A549 (cell line): Measurements from ENCODE around the gene DXO. TPM values are rescaled to one million over a fixed set of nuclear protein-coding genes. Genes with fewer than 3 reads are reported as not detected.

Experiments used
- ATAC-seq, 2 experiments: fragments of 200-7000 bp in 1 of 2; fragments of >200 bp in 1 of 2; cut with Nextera tagmentation in 1 of 2; cut with Tn5 transposase in 1 of 2; 3 replicates each; pipeline versions ENCODE4 v1.8.0 to v1.9.1; 2018 to 2020; ENCODE audit warnings: mild to moderate bottlenecking in 1 of 2, moderate library complexity in 1 of 2
- CTCF ChIA-PET: fragments of 300-600 bp; sonication (Branson Sonifier 250); formaldehyde crosslinking; extraction: SDS; loops from one replicate; lab custom pipeline; 2021; ENCODE audit warnings: antibody characterized with exemption, inconsistent platforms; lab: Yijun Ruan, JAX
- POLR2A ChIA-PET: fragments of 350-600 bp; formaldehyde crosslinking; extraction: SDS; loops from one replicate; lab custom pipeline; 2021; ENCODE audit warnings: antibody characterized with exemption, inconsistent platforms; lab: Yijun Ruan, JAX
- DNase-seq, 2 experiments: peaks; one replicate each; pipeline versions ENCODE4 v3.0.0 to v3.0.0-alpha.2; 2011 to 2016; ENCODE audit warnings: low read depth in 1 of 2, low spot score in 1 of 2
- FAIRE-seq: peaks from 2 replicates; lab custom pipeline; 2011; peaks lifted over from hg19 to GRCh38; lab: Jason Lieb, UNC
- H3K27ac ChIP-seq, 2 experiments: fragments of >200 bp; sonication (Bioruptor Twin); formaldehyde crosslinking; 3 replicates each; pipeline ENCODE4 v1.5.1; 2016 to 2017
- H3K4me1 ChIP-seq: fragments of >200 bp; sonication (Bioruptor Twin); formaldehyde crosslinking; 3 replicates; pipeline ENCODE4 v1.6.1; 2016
- H3K4me2 ChIP-seq: fragments of >200 bp; sonication (Bioruptor Twin); formaldehyde crosslinking; 3 replicates; pipeline ENCODE4 v1.6.1; 2016
- H3K4me3 ChIP-seq: fragments of >200 bp; sonication (Bioruptor Twin); formaldehyde crosslinking; 3 replicates; pipeline ENCODE4 v1.5.1; 2016
- H3K9me3 ChIP-seq: fragments of >200 bp; sonication (Bioruptor Twin); formaldehyde crosslinking; 3 replicates; pipeline ENCODE4 v1.6.1; 2016
- CBX2 ChIP-seq: fragments of 200-600 bp; sonication (generic); IDR thresholded peaks from 2 replicates; pipeline ENCODE4 v1.6.1; 2016; ENCODE audit warnings: low read depth, mild to moderate bottlenecking, borderline replicate concordance
- CBX8 ChIP-seq: fragments of 200-600 bp; sonication (generic); IDR thresholded peaks from 2 replicates; pipeline ENCODE4 v1.6.1; 2016
- CHD2 ChIP-seq: fragments of 150-350 bp; IDR thresholded peaks from 2 replicates; pipeline ENCODE4 v1.6.1; 2014; ENCODE audit warnings: low read length; ENCODE audit not compliant: partially characterized antibody
- CTCF ChIP-seq: fragments of >200 bp; sonication (Bioruptor Twin); formaldehyde crosslinking; IDR thresholded peaks from 3 replicates; pipeline ENCODE4 v1.5.1; 2016
- E2F6 ChIP-seq: IDR thresholded peaks from 2 replicates; pipeline ENCODE4 v1.6.1; 2012; ENCODE audit warnings: low read depth, borderline replicate concordance
- EHMT2 ChIP-seq: fragments of 200-600 bp; sonication (generic); IDR thresholded peaks from 2 replicates; pipeline ENCODE4 v1.6.1; 2016; ENCODE audit warnings: antibody characterized with exemption, low read depth, mild to moderate bottlenecking, moderate library complexity
- ESRRA ChIP-seq: fragments of 150-350 bp; IDR thresholded peaks from 2 replicates; pipeline ENCODE4 v1.6.1; 2014; ENCODE audit warnings: mild to moderate bottlenecking, low read length, borderline replicate concordance
- FOSB ChIP-seq: fragments of 250-450 bp; sonication (Bioruptor Pico); IDR thresholded peaks from 2 replicates; pipeline ENCODE4 v1.5.0; 2020; ENCODE audit warnings: mild to moderate bottlenecking, moderate library complexity
- FOXS1 ChIP-seq: fragments of 250-450 bp; sonication (Bioruptor Pico); IDR thresholded peaks from 2 replicates; pipeline ENCODE4 v1.5.0; 2020; ENCODE audit warnings: mild to moderate bottlenecking, moderate library complexity
- GATA3 ChIP-seq: IDR thresholded peaks from 2 replicates; pipeline ENCODE4 v1.6.1; 2012; ENCODE audit warnings: borderline replicate concordance
- HDAC2 ChIP-seq: fragments of 200-600 bp; sonication (generic); IDR thresholded peaks from 2 replicates; pipeline ENCODE4 v1.6.1; 2016
- HES2 ChIP-seq: fragments of >200 bp; sonication (Bioruptor Twin); formaldehyde crosslinking; IDR thresholded peaks from 2 replicates; pipeline ENCODE4 v1.6.1; 2016
- HEYL ChIP-seq: fragments of 250-450 bp; sonication (Bioruptor Pico); IDR thresholded peaks from 2 replicates; pipeline ENCODE4 v1.8.0; 2021; ENCODE audit warnings: mild to moderate bottlenecking, moderate library complexity
- HOXA7 ChIP-seq: fragments of 250-450 bp; sonication (Bioruptor Pico); IDR thresholded peaks from 2 replicates; pipeline ENCODE4 v1.5.0; 2020; ENCODE audit warnings: mild to moderate bottlenecking, moderate library complexity
- JUN ChIP-seq, 2 experiments: fragments of >200 bp; sonication (Bioruptor Twin); formaldehyde crosslinking; IDR thresholded peaks; 2 replicates in 1 of 2; 3 replicates in 1 of 2; pipeline ENCODE4 v1.6.1; 2016 to 2017
- JUNB ChIP-seq: fragments of >200 bp; sonication (Bioruptor Twin); formaldehyde crosslinking; IDR thresholded peaks from 2 replicates; pipeline ENCODE4 v1.6.1; 2016
- KDM1A ChIP-seq: fragments of 200-600 bp; sonication (generic); IDR thresholded peaks from 2 replicates; pipeline ENCODE4 v1.6.1; 2016; ENCODE audit warnings: low read depth, mild to moderate bottlenecking
- NFE2L2 ChIP-seq: fragments of 150-350 bp; conservative IDR thresholded peaks from 2 replicates; pipeline ENCODE4 v1.6.1; 2014; ENCODE audit warnings: low read length
- NPAS2 ChIP-seq: fragments of 250-450 bp; sonication (Bioruptor Pico); IDR thresholded peaks from 2 replicates; pipeline ENCODE4 v1.8.0; 2022; ENCODE audit warnings: mild to moderate bottlenecking, moderate library complexity, borderline replicate concordance
- PBX3 ChIP-seq: IDR thresholded peaks from 2 replicates; pipeline ENCODE4 v1.6.1; 2012
- RCOR1 ChIP-seq: fragments of 150-350 bp; IDR thresholded peaks from 2 replicates; pipeline ENCODE4 v1.6.1; 2014; ENCODE audit warnings: antibody characterized with exemption, low read length, low read depth
- REST ChIP-seq: fragments of 200-600 bp; sonication (generic); IDR thresholded peaks from 2 replicates; pipeline ENCODE4 v1.6.1; 2016; ENCODE audit warnings: antibody characterized with exemption, mild to moderate bottlenecking, moderate library complexity
- RFX5 ChIP-seq: fragments of 450-650 bp; IDR thresholded peaks from 2 replicates; pipeline ENCODE4 v1.7.1; 2014; ENCODE audit warnings: antibody characterized with exemption, mild to moderate bottlenecking, moderate library complexity
- RNF2 ChIP-seq: fragments of 200-600 bp; sonication (generic); IDR thresholded peaks from 2 replicates; pipeline ENCODE4 v1.6.1; 2016; ENCODE audit warnings: low read depth, mild to moderate bottlenecking, antibody characterized with exemption, moderate library complexity, borderline replicate concordance
- SMC3 ChIP-seq: fragments of >200 bp; sonication (Bioruptor Twin); formaldehyde crosslinking; IDR thresholded peaks from 3 replicates; pipeline ENCODE4 v1.6.1; 2018; ENCODE audit warnings: inconsistent platforms
- TP53 ChIP-seq: fragments of 250-450 bp; sonication (Bioruptor Pico); IDR thresholded peaks from 2 replicates; pipeline ENCODE4 v1.5.0; 2021; ENCODE audit warnings: mild to moderate bottlenecking, moderate library complexity
- ZC3H11A ChIP-seq: fragments of 450-650 bp; IDR thresholded peaks from 2 replicates; pipeline ENCODE4 v1.6.1; 2014; ENCODE audit warnings: antibody characterized with exemption, mild to moderate bottlenecking
- ZNF302 ChIP-seq: fragments of 250-450 bp; sonication (Bioruptor Pico); IDR thresholded peaks from 2 replicates; pipeline ENCODE4 v1.9.0; 2021; ENCODE audit warnings: inconsistent platforms, mild to moderate bottlenecking, moderate library complexity
- WGBS: methylation state at CpG from one replicate; pipeline ENCODE4 v1.1.6; 2017; ENCODE audit errors: missing lambda C conversion rate; 5-methylcytosine and 5-hydroxymethylcytosine counted together
- polyA plus RNA-seq, 4 experiments: library from polyadenylated mRNA; depleted of rRNA in 3 of 4; stranded (reverse); fragments of >200 nt; fragmentation: RNase III in 1 of 4; extraction: RNeasy Plus Mini Kit Qiagen cat#74134 plus additional on column Dnase treatment in 1 of 4; gene quantifications; 2 replicates in 3 of 4; 3 replicates in 1 of 4; pipeline ENCODE4 v1.2.3, GENCODE V29; 2011 to 2017

The DXO gene
- polyA plus RNA-seq, 2 of the 4 experiments (the other 2 are of a cell fraction): 12.7 to 15.6 TPM

GRCh38 chr6:31968791-31969711 lies 2.9 kb downstream of the DXO start (continued):
- no peak for TF ChIP-seq PBX3
- no peak for TF ChIP-seq HES2
- TF ChIP-seq, all 56 proteins: peak for 0

- 94% methylated on average over 4 of the region's 11 CpGs for WGBS
- POLR2A ChIA-PET: no interaction called here
- Histone ChIP-seq H3K4me3 (no peak overlapping the region), H3K9me3 (no peaks in the 10 kb centered on the region), H3K4me1 (peaks cover 13% of the 10 kb centered on the region; the same call in 1 of the 3 replicates), H3K4me2 (no peak overlapping the region), H3K27ac (no peak overlapping the region)
- no peak for DNase-seq
- no peak for FAIRE-seq
- CTCF ChIA-PET: no interaction called here
- no peak for ATAC-seq
- TF ChIP-seq HOXA7 (CRISPR knock-in tag) (no peak), HDAC2 (no peak), GATA3 (no peak), CHD2 (no peak), FOXS1 (CRISPR knock-in tag) (no peak), ZNF302 (CRISPR knock-in tag) (no peak), SMC3 (no peak), CTCF (no peak), HEYL (CRISPR knock-in tag) (no peak), NFE2L2 (no peak), FOSB (CRISPR knock-in tag) (no peak), EHMT2 (no peak), ESRRA (no peak), CBX2 (no peak), RNF2 (no peak), KDM1A (no peak), RCOR1 (no peak), NPAS2 (no peak), JUN (IDR thresholded peaks at IDR 0.05) (no peak)
Measured at GRCh38 chr6:31968326-31968725, 3.6 kb downstream of the DXO start.

GRCh38 chr6:31967926-31968320 lies 4.0 kb downstream of the DXO start:
- Histone ChIP-seq H3K4me3 (no peak overlapping the region), H3K4me1 (peaks cover 9% of the 10 kb centered on the region; the same call in 1 of the 3 replicates), H3K9me3 (no peaks in the 10 kb centered on the region), H3K27ac (no peak overlapping the region), H3K4me2 (no peak overlapping the region)
- 92% methylated on average over 2 of the region's 3 CpGs for WGBS
- POLR2A ChIA-PET: no interaction called here
- CTCF ChIA-PET: no interaction called here
- DNase-seq (no peak), ATAC-seq (no peak), FAIRE-seq (no peak)
- TF ChIP-seq E2F6 (no peak), HES2 (no peak), ZC3H11A (no peak), CBX8 (no peak), JUNB (no peak), KDM1A (no peak), RFX5 (no peak), TP53 (CRISPR knock-in tag) (no peak), REST (no peak), ESRRA (no peak)
